Measurements from ENCODE around the gene FBXO31. TPM values are rescaled to one million over a fixed set of nuclear protein-coding genes. Genes with fewer than 3 reads are reported as not detected.
A peak's percentile ranks its signal among the peaks of the same experiment; 100 is the strongest.

FBXO31 gene
- total RNA-seq, 1 donor from 2014 or later = 30.6 TPM

- Mint-ChIP-seq H3K9me3 (ENCODE audit: low read depth) (no peaks in the 10 kb centered on the region), H3K4me1 (ENCODE audit: low read depth) (peaks cover 2% of the 10 kb centered on the region), H3K27me3 (ENCODE audit: low read depth) (no peaks in the 10 kb centered on the region), H3K27ac (ENCODE audit: unreplicated experiment) (no peak overlapping the region), H3K36me3 (ENCODE audit: low read depth) (peaks cover 10% of the 10 kb centered on the region), H3K4me3 (ENCODE audit: unreplicated experiment) (no peak overlapping the region)
- peak; percentile 76 for DNase-seq (ENCODE audit: low spot score)
- no peak for TF ChIP-seq CTCF (IDR thresholded peaks at IDR 0.05)
These were observed 57.4 kb downstream of the FBXO31 start for GRCh38 chr16:87326151-87326571.

- DNase-seq (ENCODE audit: low spot score) = peak; percentile 73
- Mint-ChIP-seq H3K4me3 (ENCODE audit: unreplicated experiment) (no peak overlapping the region), H3K27me3 (ENCODE audit: low read depth) (no peaks in the 10 kb centered on the region), H3K27ac (ENCODE audit: unreplicated experiment) (no peak overlapping the region), H3K4me1 (ENCODE audit: low read depth) (peaks cover 2% of the 10 kb centered on the region), H3K9me3 (ENCODE audit: low read depth) (no peaks in the 10 kb centered on the region), H3K36me3 (ENCODE audit: low read depth) (peaks cover 5% of the 10 kb centered on the region)
- no peak for TF ChIP-seq CTCF (IDR thresholded peaks at IDR 0.05)
These were observed 58.1 kb downstream of the FBXO31 start for GRCh38 chr16:87325423-87325858.

DNA sequence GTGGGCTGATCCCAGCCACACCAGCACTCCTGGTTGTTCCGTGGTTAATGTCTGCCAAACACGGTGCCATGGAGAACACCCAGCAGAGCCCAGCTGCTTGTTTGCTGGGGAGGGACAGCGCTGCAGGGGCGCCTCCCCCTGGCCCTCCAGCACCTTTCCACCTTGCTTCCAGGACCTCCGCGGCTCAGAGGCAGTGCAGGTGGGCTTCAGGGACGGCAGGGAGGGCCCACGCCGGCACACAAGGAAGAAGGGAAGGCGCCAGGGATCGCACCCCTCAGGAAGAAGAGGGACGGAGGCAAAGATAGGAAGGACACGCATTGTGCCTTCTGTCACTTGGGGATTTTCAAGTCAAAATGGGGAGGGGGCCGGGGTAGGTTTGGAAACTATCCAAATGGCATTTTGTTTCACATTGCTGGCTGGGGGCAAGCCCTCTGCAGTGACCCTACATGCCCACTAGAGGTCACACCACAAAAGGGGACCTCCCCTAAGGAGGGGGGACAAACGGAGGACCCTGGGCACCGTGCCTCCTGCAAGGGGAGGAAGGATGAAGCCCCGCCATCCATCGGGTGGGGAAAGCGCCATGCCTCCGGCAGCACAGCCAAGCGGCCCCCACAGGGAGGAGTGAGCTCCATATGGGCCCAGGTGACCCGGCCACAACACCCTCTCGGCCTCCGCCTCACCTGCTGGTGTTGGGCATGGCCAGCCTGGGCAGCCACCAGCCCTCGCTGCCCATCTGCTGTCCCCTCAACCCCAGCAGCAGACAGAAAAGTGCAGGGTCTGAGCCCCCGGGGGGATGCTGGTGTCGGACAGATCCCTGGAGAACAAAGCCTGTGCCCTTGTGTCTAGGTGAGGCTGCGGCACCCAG lies 58.9 kb downstream of the FBXO31 start:
- no peaks in the 10 kb centered on the region for H3K27me3 Mint-ChIP-seq (ENCODE audit: low read depth)
- no peak overlapping the region for H3K4me3 Mint-ChIP-seq (ENCODE audit: unreplicated experiment)
- peaks cover 2% of the 10 kb centered on the region for H3K4me1 Mint-ChIP-seq (ENCODE audit: low read depth)
- DNase-seq (ENCODE audit: low spot score) = peak; percentile 85
- H3K36me3 Mint-ChIP-seq (ENCODE audit: low read depth) = peaks cover 3% of the 10 kb centered on the region
- H3K9me3 Mint-ChIP-seq (ENCODE audit: low read depth) = no peaks in the 10 kb centered on the region
- peak; percentile 83 for TF ChIP-seq CTCF (IDR thresholded peaks at IDR 0.05)
- no peak overlapping the region for H3K27ac Mint-ChIP-seq (ENCODE audit: unreplicated experiment)

DNA sequence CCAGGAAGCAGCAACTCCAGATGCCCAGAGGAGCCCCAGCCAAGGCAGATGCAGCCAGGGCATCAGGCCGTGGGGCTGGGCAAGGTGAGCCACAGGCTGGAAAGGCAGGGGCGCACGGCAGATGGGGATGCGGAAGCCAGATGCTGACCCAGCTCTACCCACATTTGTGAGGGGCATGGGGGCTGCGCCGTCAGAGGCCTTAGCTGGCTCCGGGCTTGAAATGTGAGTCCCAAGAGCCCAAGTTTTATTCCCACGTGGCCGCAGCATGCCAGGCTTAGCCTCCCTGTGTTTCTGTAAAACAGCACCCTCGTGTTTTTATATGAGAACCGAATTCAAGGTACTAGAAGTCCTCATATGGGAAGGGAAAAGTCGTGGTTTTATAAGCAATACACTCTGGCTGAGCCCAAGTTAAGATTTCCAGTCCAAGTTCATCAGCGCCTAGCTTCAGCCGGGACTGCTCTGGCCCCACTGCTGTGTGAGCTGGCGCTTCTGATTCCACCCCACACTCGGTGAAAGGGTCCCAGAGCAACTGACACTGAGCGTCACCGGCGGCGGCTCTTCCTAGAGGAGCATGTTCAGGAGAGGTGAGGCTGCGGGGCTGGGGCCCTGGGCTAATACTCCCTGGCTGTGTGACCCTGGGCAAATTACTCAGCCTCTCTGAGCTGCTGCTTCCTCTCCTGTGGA lies 59.7 kb downstream of the FBXO31 start:
- Mint-ChIP-seq H3K27me3 (ENCODE audit: low read depth) (no peaks in the 10 kb centered on the region), H3K27ac (ENCODE audit: unreplicated experiment) (no peak overlapping the region), H3K36me3 (ENCODE audit: low read depth) (no peaks in the 10 kb centered on the region)

More for the DNA sequence above, 59.7 kb downstream of the FBXO31 start:
- no peak for DNase-seq (ENCODE audit: low spot score)
- H3K9me3 Mint-ChIP-seq (ENCODE audit: low read depth) = no peaks in the 10 kb centered on the region
- no peak overlapping the region for H3K4me3 Mint-ChIP-seq (ENCODE audit: unreplicated experiment)
- no peak for TF ChIP-seq CTCF (IDR thresholded peaks at IDR 0.05)
- H3K4me1 Mint-ChIP-seq (ENCODE audit: low read depth) = peaks cover 3% of the 10 kb centered on the region
